Kidney capillary endothelial cell (primary cell): ENCODE data around the gene ZNF594.
"Not testable (repeated sequence)": the region's sequence is repeated elsewhere in the genome, so short reads cannot be mapped to it uniquely, and the experiment has no call there.

Experiments used
- DNase-seq: peaks from one replicate; pipeline ENCODE4 v3.0.0-alpha.2; 2018; ENCODE audit warnings: low spot score

Gene ZNF594

GRCh38 chr17:5191541-5192417 lies at the start of gene ZNF594:
Gene ZNF594 (minus strand): TSS chr17:5191868. CDS start chr17:5184256, 7,612 bp downstream.
- DNase-seq = peak; percentile 83

GRCh38 chr17:5239769-5240168 lies 48.1 kb upstream of the ZNF594 start:
- not testable (repeated sequence) for DNase-seq

- no peak for DNase-seq
Measured at GRCh38 chr17:5238333-5238732, 46.7 kb upstream of the ZNF594 start.

GRCh38 chr17:5237541-5238016 lies 45.9 kb upstream of the ZNF594 start:
- peak; percentile 30 for DNase-seq

GRCh38 chr17:5236938-5237540 lies 45.4 kb upstream of the ZNF594 start:
- no peak for DNase-seq

- no peak for DNase-seq
Measured at GRCh38 chr17:5234645-5235576, 43.2 kb upstream of the ZNF594 start, which contains the start of gene SCIMP. Gene SCIMP (minus strand): TSS chr17:5234860. CDS start chr17:5234755, 105 bp downstream.

GRCh38 chr17:5233492-5233891 lies 41.8 kb upstream of the ZNF594 start:
- DNase-seq = not testable (repeated sequence)

- no peak for DNase-seq
Measured at GRCh38 chr17:5226940-5227878, 35.5 kb upstream of the ZNF594 start.

GRCh38 chr17:5225668-5226457 lies 34.2 kb upstream of the ZNF594 start:
- DNase-seq = no peak

- not testable (repeated sequence) for DNase-seq
Measured at GRCh38 chr17:5221912-5222311, 30.2 kb upstream of the ZNF594 start.

- DNase-seq = no peak
Measured at GRCh38 chr17:5220074-5220473, 28.4 kb upstream of the ZNF594 start.

- DNase-seq = no peak
Measured at GRCh38 chr17:5219536-5219935, 27.9 kb upstream of the ZNF594 start.

- not testable (repeated sequence) for DNase-seq
Measured at GRCh38 chr17:5217562-5217961, 25.9 kb upstream of the ZNF594 start.

GRCh38 chr17:5211458-5211857 lies 19.8 kb upstream of the ZNF594 start:
- DNase-seq = no peak

- DNase-seq = no peak
Measured at GRCh38 chr17:5210614-5211252, 19.1 kb upstream of the ZNF594 start.

- DNase-seq = no peak
Measured at GRCh38 chr17:5210091-5210490, 18.4 kb upstream of the ZNF594 start.

- DNase-seq = no peak
Measured at GRCh38 chr17:5209396-5209795, 17.7 kb upstream of the ZNF594 start.

GRCh38 chr17:5203908-5204294 lies 12.2 kb upstream of the ZNF594 start:
- no peak for DNase-seq

GRCh38 chr17:5203178-5203907 lies 11.7 kb upstream of the ZNF594 start:
- no peak for DNase-seq
